A673 (cell line): ENCODE results near the gene LBH.

Experiments
- EZH2 ChIP-seq: fragments of 200-600 bp; sonication (generic); IDR thresholded peaks from 2 replicates; pipeline ENCODE4 v1.6.1; 2017; ENCODE audit warnings: borderline replicate concordance, low read depth, mild to moderate bottlenecking, mixed read lengths, antibody characterized with exemption, low read length; ENCODE audit not compliant: poor library complexity, severe bottlenecking
- TF ChIP-seq, protein P1 (sequence below): fragments of 300-800, 200-600 bp; sonication (generic); conservative IDR thresholded peaks from 2 replicates; pipeline ENCODE4 v1.5.1; 2017; ENCODE audit warnings: low read depth, mild to moderate bottlenecking, antibody characterized with exemption, low read length, moderate library complexity, mixed read lengths

DNA sequence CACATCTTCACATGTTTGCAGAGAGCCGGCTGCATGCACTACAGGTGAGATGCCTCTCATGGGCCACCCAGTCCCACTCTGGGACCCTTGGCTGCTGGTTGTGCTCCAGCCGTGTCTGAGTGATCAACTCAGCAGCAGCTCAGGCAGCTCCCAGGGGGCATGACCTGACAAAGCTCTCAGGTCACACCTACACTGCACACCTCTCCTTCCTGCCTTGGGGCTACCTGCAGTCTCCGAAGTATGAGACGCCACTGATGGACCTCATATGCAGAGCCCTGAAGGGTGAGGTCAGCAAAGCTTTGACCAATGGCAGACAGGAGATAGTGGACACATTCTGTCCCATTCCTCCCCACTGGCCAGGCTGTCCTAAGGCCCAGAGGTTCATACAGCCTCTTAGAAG is 51.4 kb downstream of the LBH start:
- TF ChIP-seq, protein P1, sequence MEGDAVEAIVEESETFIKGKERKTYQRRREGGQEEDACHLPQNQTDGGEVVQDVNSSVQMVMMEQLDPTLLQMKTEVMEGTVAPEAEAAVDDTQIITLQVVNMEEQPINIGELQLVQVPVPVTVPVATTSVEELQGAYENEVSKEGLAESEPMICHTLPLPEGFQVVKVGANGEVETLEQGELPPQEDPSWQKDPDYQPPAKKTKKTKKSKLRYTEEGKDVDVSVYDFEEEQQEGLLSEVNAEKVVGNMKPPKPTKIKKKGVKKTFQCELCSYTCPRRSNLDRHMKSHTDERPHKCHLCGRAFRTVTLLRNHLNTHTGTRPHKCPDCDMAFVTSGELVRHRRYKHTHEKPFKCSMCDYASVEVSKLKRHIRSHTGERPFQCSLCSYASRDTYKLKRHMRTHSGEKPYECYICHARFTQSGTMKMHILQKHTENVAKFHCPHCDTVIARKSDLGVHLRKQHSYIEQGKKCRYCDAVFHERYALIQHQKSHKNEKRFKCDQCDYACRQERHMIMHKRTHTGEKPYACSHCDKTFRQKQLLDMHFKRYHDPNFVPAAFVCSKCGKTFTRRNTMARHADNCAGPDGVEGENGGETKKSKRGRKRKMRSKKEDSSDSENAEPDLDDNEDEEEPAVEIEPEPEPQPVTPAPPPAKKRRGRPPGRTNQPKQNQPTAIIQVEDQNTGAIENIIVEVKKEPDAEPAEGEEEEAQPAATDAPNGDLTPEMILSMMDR: no peak
- TF ChIP-seq EZH2: no peak
